H7 (cell line): ENCODE data around the gene LGALS14. TPM values are rescaled to one million over a fixed set of nuclear protein-coding genes. Genes with fewer than 3 reads are reported as not detected.
"Not testable (repeated sequence)": the region's sequence is repeated elsewhere in the genome, so short reads cannot be mapped to it uniquely, and the experiment has no call there.

Experiments used
- DNase-seq: peaks from one replicate; pipeline ENCODE4 v3.0.0; 2012
- H3K27me3 ChIP-seq: 2 replicates; pipeline ENCODE4 v1.6.0; 2011; ENCODE audit warnings: mild to moderate bottlenecking, low read length; ENCODE audit not compliant: control insufficient read depth, insufficient read depth
- H3K36me3 ChIP-seq: replicated peaks from 2 replicates; pipeline ENCODE4 v1.5.1; 2011; ENCODE audit warnings: low read length; ENCODE audit not compliant: control insufficient read depth, insufficient read depth
- H3K4me3 ChIP-seq: 2 replicates; pipeline ENCODE4 v1.5.1; 2011; ENCODE audit warnings: low read depth, mild to moderate bottlenecking, control low read depth, low read length, moderate library complexity; ENCODE audit not compliant: insufficient read depth
- total RNA-seq: library from RNA; depleted of rRNA; stranded (reverse); fragments of >200 nt; shearing (Covaris generic); gene quantifications from 2 replicates; pipeline ENCODE4 v1.2.3, GENCODE V29; 2014

The LGALS14 gene
- total RNA-seq, 1 experiment from 2014 or later: not detected

DNA sequence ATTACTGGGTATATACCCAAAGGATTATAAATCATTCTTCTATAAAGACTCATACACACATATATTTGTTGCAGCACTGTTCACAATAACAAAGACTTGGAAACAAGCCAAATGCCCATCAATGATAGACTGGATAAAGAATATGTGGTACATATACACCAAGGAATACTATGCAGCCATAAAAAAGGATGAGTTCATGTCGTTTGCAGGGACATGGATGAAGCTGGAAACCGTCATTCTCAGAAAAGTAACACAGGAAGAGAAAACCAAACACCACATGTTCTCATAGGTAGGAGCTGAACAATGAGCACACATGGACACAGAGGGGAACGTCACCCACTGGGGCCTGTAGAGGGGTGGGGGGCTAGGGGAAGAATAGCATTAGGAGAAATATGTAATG lies 15.9 kb downstream of the LGALS14 start:
- not testable (repeated sequence) for H3K27me3 ChIP-seq, DNase-seq

GRCh38 chr19:39725995-39726394 lies 21.7 kb downstream of the LGALS14 start:
- Histone ChIP-seq H3K4me3 (no peak overlapping the region), H3K27me3 (no peaks in the 10 kb centered on the region), H3K36me3 (no peaks in the 10 kb centered on the region)
- no peak for DNase-seq

More for the DNA sequence above, 15.9 kb downstream of the LGALS14 start:
- not testable (repeated sequence) for H3K4me3 ChIP-seq, H3K36me3 ChIP-seq

- no peak for DNase-seq
- Histone ChIP-seq H3K4me3 (no peak overlapping the region), H3K27me3 (no peaks in the 10 kb centered on the region), H3K36me3 (no peaks in the 10 kb centered on the region)
These were observed 23.0 kb downstream of the LGALS14 start for GRCh38 chr19:39727070-39727800.

- DNase-seq: no peak
- H3K4me3 ChIP-seq: no peak overlapping the region
- no peaks in the 10 kb centered on the region for H3K36me3 ChIP-seq
- H3K27me3 ChIP-seq: no peaks in the 10 kb centered on the region
These were observed 23.8 kb downstream of the LGALS14 start for GRCh38 chr19:39728040-39728439.

DNA sequence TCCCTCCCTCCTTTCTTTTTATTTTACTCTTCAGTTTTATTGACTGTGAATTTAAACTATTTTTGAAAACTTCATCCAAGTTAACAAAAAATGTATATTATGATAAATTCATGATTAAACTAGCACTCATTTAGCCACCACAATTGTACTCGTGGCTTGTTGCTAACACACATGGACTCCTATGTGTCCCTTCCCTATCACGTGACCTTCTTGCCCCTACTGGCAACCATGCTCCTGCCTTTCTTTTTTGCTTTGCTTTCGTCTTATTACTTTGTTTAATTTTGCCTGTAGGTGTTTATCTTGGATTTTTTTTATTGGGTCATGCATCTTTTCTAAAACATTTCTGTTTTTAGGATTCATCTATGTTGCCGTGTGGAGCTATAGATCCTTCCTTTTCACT lies 25.3 kb downstream of the LGALS14 start:
- H3K36me3 ChIP-seq: no peaks in the 10 kb centered on the region
- no peak for DNase-seq
- H3K27me3 ChIP-seq: no peaks in the 10 kb centered on the region
- no peak overlapping the region for H3K4me3 ChIP-seq

DNA sequence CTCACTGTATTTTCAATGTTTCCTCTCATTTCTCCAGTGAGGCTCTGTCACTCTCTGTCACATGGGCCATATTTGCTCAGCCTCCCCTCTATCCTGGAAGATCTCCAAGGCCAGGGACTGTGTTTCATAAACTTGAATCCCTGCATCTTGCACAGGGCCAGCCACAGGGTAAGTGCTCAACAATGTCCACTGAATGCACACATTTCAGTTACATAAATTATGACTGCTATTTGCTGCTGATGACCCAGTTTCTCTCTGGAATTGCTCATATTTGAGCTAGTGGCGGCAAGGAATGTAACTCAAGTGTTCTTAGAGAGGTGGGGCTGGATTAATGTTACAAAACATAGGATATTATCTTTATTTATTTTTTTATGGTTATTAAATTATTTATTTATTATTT lies 27.4 kb downstream of the LGALS14 start:
- Histone ChIP-seq H3K27me3 (no peaks in the 10 kb centered on the region), H3K4me3 (no peak overlapping the region), H3K36me3 (no peaks in the 10 kb centered on the region)
- no peak for DNase-seq

GRCh38 chr19:39733841-39734240 lies 29.6 kb downstream of the LGALS14 start:
- Histone ChIP-seq H3K36me3 (no peaks in the 10 kb centered on the region), H3K4me3 (no peak overlapping the region), H3K27me3 (no peaks in the 10 kb centered on the region; the same call in 1 of the 2 replicates)
- DNase-seq: no peak

- H3K4me3 ChIP-seq: no peak overlapping the region
- no peaks in the 10 kb centered on the region for H3K36me3 ChIP-seq
These were observed 31.4 kb downstream of the LGALS14 start for GRCh38 chr19:39735688-39736087.

DNA sequence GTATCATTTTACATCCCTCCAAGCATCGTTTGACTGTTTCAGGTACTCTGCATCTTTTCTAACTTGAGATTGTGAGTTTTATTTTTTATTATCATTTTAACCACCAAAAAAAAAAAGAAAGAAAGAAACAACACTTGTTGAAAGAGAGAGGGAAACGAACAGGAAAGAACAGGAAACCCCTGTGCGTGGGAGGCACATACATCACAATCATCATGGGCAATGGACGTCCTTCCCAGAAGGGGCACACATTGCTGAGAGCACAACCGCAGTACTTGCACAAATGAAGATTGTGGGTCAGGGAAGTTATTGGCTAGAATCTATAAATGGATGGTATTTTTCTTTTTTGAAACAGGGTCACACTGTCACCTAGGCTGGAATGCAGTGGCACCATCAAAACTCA lies 31.8 kb downstream of the LGALS14 start:
- Histone ChIP-seq H3K4me3 (no peak overlapping the region), H3K27me3 (no peaks in the 10 kb centered on the region; the same call in 1 of the 2 replicates), H3K36me3 (no peaks in the 10 kb centered on the region)
- no peak for DNase-seq

More at GRCh38 chr19:39735688-39736087, 31.4 kb downstream of the LGALS14 start:
- no peak for DNase-seq
- H3K27me3 ChIP-seq: no peaks in the 10 kb centered on the region; the same call in 1 of the 2 replicates

GRCh38 chr19:39737351-39737750 lies 33.1 kb downstream of the LGALS14 start:
- no peak overlapping the region for H3K4me3 ChIP-seq
- no peak for DNase-seq
- no peaks in the 10 kb centered on the region; the same call in 1 of the 2 replicates for H3K27me3 ChIP-seq
- H3K36me3 ChIP-seq: no peaks in the 10 kb centered on the region

DNA sequence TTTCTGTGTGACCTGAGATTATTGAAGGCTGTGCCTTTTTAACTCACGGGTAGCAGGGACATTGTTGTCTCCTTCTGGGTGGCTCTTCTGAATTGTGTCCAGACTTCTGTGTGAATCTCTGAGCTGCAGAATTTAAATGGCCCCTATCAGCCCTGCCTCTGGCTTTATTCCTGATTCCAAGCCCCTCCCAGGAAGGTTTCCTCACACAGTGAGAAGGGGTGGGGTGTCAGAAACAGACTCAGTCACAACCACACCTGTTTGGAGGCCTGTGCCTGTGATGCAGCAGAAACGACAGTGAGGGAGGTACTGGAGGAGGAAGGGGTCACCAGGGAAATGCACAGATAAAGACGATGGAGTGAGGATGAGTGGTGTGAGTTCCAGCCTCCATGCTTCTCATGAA lies 33.6 kb downstream of the LGALS14 start, which contains the start of gene CLC:
CLC (minus strand) TSS at position 139 of the 400 bp plus-strand sequence; CDS start at position 62, 77 bp downstream.
- Histone ChIP-seq H3K27me3 (no peaks in the 10 kb centered on the region; the same call in 1 of the 2 replicates), H3K36me3 (no peaks in the 10 kb centered on the region), H3K4me3 (no peak within 1 kb of the TSS)
- no peak for DNase-seq

GRCh38 chr19:39738814-39739213 lies 34.5 kb downstream of the LGALS14 start:
- H3K27me3 ChIP-seq: no peaks in the 10 kb centered on the region; the same call in 1 of the 2 replicates
- no peak overlapping the region for H3K4me3 ChIP-seq
- no peaks in the 10 kb centered on the region for H3K36me3 ChIP-seq
- DNase-seq: no peak

- Histone ChIP-seq H3K4me3 (no peak overlapping the region), H3K36me3 (no peaks in the 10 kb centered on the region), H3K27me3 (no peaks in the 10 kb centered on the region; the same call in 1 of the 2 replicates)
- DNase-seq: no peak
These were observed 36.1 kb downstream of the LGALS14 start for GRCh38 chr19:39740395-39740794.

DNA sequence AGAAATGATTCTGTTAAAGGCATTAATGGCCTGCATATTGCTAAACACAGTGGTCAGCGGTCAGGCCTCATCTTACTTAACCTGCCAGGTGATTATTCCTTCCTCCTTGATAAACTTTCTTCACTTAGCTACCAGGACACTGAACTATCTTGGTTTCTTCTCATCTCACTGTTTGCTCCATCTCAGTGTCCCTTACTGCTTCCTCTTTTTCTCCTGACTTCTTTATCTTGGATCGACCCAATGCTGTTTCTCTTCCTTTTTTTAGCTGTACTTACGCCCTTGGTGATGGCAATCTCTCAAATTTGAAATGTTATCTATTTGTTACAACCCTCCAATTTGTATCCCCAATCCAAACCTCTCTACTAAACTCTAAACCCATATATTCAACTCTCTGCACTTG lies 41.4 kb downstream of the LGALS14 start:
- no peak overlapping the region for H3K4me3 ChIP-seq
- no peaks in the 10 kb centered on the region; the same call in 1 of the 2 replicates for H3K27me3 ChIP-seq
- no peaks in the 10 kb centered on the region for H3K36me3 ChIP-seq
- DNase-seq: no peak

GRCh38 chr19:39746836-39747529 lies 42.7 kb downstream of the LGALS14 start:
- no peak for DNase-seq
- H3K4me3 ChIP-seq: no peak overlapping the region
- H3K27me3 ChIP-seq: no peaks in the 10 kb centered on the region; the same call in 1 of the 2 replicates
- H3K36me3 ChIP-seq: no peaks in the 10 kb centered on the region
